Measurements from ENCODE around the gene NCK2. TPM values are rescaled to one million over a fixed set of nuclear protein-coding genes. Genes with fewer than 3 reads are reported as not detected.

Gene NCK2
- total and polyA plus RNA-seq, 2 experiments from 2014 or later, result 55.0 to 65.9 TPM

GRCh38 chr2:105741174-105741573, 3.5 kb upstream of the NCK2 start:
- H3K4me3 ChIP-seq, result no peak overlapping the region
- TF ChIP-seq, protein P1, sequence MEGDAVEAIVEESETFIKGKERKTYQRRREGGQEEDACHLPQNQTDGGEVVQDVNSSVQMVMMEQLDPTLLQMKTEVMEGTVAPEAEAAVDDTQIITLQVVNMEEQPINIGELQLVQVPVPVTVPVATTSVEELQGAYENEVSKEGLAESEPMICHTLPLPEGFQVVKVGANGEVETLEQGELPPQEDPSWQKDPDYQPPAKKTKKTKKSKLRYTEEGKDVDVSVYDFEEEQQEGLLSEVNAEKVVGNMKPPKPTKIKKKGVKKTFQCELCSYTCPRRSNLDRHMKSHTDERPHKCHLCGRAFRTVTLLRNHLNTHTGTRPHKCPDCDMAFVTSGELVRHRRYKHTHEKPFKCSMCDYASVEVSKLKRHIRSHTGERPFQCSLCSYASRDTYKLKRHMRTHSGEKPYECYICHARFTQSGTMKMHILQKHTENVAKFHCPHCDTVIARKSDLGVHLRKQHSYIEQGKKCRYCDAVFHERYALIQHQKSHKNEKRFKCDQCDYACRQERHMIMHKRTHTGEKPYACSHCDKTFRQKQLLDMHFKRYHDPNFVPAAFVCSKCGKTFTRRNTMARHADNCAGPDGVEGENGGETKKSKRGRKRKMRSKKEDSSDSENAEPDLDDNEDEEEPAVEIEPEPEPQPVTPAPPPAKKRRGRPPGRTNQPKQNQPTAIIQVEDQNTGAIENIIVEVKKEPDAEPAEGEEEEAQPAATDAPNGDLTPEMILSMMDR (IDR thresholded peaks at IDR 0.05; ENCODE audit: low read depth, low read length), result no peak

DNA sequence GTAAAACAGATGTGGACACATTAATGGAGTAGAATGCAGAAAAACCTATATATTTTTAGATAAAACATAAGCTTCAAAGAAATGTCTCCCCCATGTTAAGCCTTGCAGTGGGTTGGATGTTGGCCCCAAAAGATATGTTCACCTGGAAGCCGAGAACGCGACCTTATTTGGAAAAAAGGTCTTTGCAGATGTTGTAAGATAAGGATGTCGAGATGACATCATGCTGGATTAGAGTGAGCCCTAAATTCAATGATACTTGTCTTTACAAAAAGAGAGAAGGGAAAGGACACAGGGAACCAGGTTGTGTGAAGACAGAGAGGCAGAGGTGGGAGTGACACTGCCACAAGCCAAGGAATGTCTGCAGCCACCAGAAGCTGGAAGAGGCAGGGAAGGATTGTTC, 3.1 kb upstream of the NCK2 start:
- H3K27me3 ChIP-seq, result no peaks in the 10 kb centered on the region

More at GRCh38 chr2:105741174-105741573, 3.5 kb upstream of the NCK2 start:
- H3K36me3 ChIP-seq, result no peaks in the 10 kb centered on the region
- DNase-seq (ENCODE audit: low read depth in 1 of 2, low spot score in 1 of 2), result no peak
- H3K9me3 ChIP-seq (ENCODE audit: low read depth), result no peaks in the 10 kb centered on the region
- H3K27ac ChIP-seq, result no peak overlapping the region
- H3K4me1 ChIP-seq (ENCODE audit: low read depth), result no peaks in the 10 kb centered on the region
- H3K27me3 ChIP-seq, result no peaks in the 10 kb centered on the region

DNA sequence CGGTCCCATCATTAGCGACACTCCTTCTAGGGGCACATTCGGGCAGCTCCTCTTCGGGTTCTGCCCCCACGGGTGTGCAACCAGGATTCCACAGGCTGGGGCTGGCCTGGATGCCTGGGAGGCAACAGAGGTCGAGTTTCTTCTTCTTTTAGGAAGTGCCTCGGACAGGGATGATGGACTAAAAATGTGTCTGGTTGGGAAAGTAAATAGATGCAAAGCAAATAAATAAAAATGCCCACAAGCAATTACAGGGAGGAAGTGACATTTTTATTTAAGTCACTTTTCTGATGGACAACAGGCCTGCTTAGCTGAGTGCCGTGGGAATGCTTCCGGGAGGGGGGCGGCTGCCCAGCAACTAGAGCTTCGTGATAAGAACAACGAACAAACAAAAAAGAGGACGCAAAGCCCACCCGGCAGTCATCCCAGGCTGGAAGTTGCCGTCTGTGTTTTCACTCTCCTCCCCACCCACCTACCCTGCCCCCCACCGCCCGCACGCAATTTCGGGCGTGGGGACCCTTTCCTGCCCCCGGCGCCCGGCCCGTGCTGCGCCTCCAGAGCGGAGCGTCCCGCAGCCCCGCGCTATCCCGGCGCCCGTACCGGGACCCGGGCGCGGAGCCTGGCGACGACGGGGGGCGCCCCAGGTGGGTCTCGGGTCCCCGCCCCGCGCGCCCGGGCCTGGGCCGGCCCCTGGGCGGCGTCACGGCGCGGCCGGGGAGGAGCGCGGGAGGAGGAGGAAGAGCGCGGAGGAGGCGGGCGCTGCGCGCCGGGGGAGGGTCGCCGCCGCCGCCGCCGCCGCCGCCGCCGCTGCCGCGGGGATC, 412 bp upstream of the NCK2 start:
- TF ChIP-seq, protein P1 (IDR thresholded peaks at IDR 0.05; ENCODE audit: low read depth, low read length), result no peak
- peak overlapping the region; percentile 87 for H3K4me3 ChIP-seq
- no peaks in the 10 kb centered on the region for H3K27me3 ChIP-seq
- no peaks in the 10 kb centered on the region for H3K9me3 ChIP-seq (ENCODE audit: low read depth)
- H3K27ac ChIP-seq, result peak overlapping the region; percentile 92
- no peaks in the 10 kb centered on the region for H3K36me3 ChIP-seq
- DNase-seq (ENCODE audit: low read depth in 1 of 2, low spot score in 1 of 2), result peak; percentile 68 to 89
- no peaks in the 10 kb centered on the region for H3K4me1 ChIP-seq (ENCODE audit: low read depth)

More for the DNA sequence above, 3.1 kb upstream of the NCK2 start:
- TF ChIP-seq, protein P1 (IDR thresholded peaks at IDR 0.05; ENCODE audit: low read depth, low read length), result no peak
- H3K9me3 ChIP-seq (ENCODE audit: low read depth), result no peaks in the 10 kb centered on the region
- H3K4me1 ChIP-seq (ENCODE audit: low read depth), result no peaks in the 10 kb centered on the region
- H3K36me3 ChIP-seq, result no peaks in the 10 kb centered on the region
- H3K27ac ChIP-seq, result no peak overlapping the region
- DNase-seq (ENCODE audit: low read depth in 1 of 2, low spot score in 1 of 2), result no peak
- no peak overlapping the region for H3K4me3 ChIP-seq

- Histone ChIP-seq H3K36me3 (no peaks in the 10 kb centered on the region), H3K27ac (no peak overlapping the region), H3K4me1 (ENCODE audit: low read depth) (no peaks in the 10 kb centered on the region), H3K27me3 (no peaks in the 10 kb centered on the region), H3K9me3 (ENCODE audit: low read depth) (no peaks in the 10 kb centered on the region), H3K4me3 (peak overlapping the region; percentile 100)
- TF ChIP-seq, protein P1 (IDR thresholded peaks at IDR 0.05; ENCODE audit: low read depth, low read length), result no peak
- peak in 1 of 2 donors; percentile 41 for DNase-seq (ENCODE audit: low read depth in 1 of 2, low spot score in 1 of 2)
Measured at GRCh38 chr2:105746177-105747080, 1.7 kb downstream of the NCK2 start.

DNA sequence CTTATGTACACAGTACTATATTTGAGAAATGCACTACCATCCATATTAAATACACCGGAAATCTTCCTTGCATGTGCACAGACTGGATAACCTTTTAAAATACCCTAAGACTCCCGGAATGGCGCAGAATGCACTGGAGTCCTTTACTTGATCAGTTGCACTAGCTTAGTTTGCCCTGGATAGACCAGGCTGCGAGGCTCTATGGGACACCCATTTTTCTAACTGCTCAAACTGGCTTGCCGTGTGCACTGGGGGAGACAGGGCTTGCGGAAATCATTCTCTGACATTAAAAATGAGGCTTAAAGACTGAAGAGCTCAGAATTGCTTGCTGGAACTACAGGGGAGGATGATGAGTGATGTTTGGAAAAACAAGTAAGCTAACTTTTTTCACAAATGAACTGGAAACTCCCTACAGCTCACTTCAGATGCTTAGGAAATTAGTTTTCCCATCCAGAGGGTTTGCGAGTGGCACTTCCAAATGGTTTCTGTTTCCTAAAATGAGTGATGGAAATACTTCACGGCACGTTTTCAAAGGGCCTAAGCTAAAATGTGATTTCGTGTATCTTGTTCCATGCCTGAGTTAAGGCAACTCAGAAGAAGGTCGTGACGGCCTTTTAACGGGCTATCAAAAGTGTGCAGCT, 2.7 kb downstream of the NCK2 start:
- Histone ChIP-seq H3K27me3 (no peaks in the 10 kb centered on the region), H3K36me3 (no peaks in the 10 kb centered on the region), H3K4me1 (ENCODE audit: low read depth) (no peaks in the 10 kb centered on the region), H3K4me3 (no peak overlapping the region), H3K27ac (no peak overlapping the region), H3K9me3 (ENCODE audit: low read depth) (no peaks in the 10 kb centered on the region)
- no peak for DNase-seq (ENCODE audit: low read depth in 1 of 2, low spot score in 1 of 2)
- TF ChIP-seq, protein P1 (IDR thresholded peaks at IDR 0.05; ENCODE audit: low read depth, low read length), result no peak
